Stimulated activated CD4-positive, alpha-beta T cell treated with anti-CD3 and anti-CD28 coated beads, Interleukin-4, amount 100 ng/mL, for 24 hours (primary cell): ENCODE data around the gene PNO1.
"Not testable (repeated sequence)": the region's sequence is repeated elsewhere in the genome, so short reads cannot be mapped to it uniquely, and the experiment has no call there.

Experiments used
- DNase-seq: peaks from one replicate; pipeline ENCODE4 v3.0.0-alpha.2; 2020

The PNO1 gene

GRCh38 chr2:68163641-68164040 is 6.0 kb downstream of the PNO1 start:
- DNase-seq, result no peak

GRCh38 chr2:68167186-68167585 is 9.5 kb downstream of the PNO1 start:
- no peak for DNase-seq

- no peak for DNase-seq
Measured at GRCh38 chr2:68169308-68169707, 11.6 kb downstream of the PNO1 start.

- no peak for DNase-seq
Measured at GRCh38 chr2:68171146-68171545, 13.5 kb downstream of the PNO1 start.

GRCh38 chr2:68171684-68172083 is 14.0 kb downstream of the PNO1 start:
- no peak for DNase-seq

- no peak for DNase-seq
Measured at GRCh38 chr2:68172521-68172920, 14.8 kb downstream of the PNO1 start.

- DNase-seq, result no peak
Measured at GRCh38 chr2:68172990-68173700, 15.5 kb downstream of the PNO1 start.

- DNase-seq, result not testable (repeated sequence)
Measured at GRCh38 chr2:68175210-68175609, 17.5 kb downstream of the PNO1 start.

GRCh38 chr2:68176657-68177056 is 19.0 kb downstream of the PNO1 start:
- DNase-seq, result no peak

GRCh38 chr2:68177541-68177940 is 19.9 kb downstream of the PNO1 start:
- DNase-seq, result no peak

- no peak for DNase-seq
Measured at GRCh38 chr2:68178432-68178831, 20.7 kb downstream of the PNO1 start.

- DNase-seq, result no peak
Measured at GRCh38 chr2:68178954-68179627, 21.4 kb downstream of the PNO1 start.

- DNase-seq, result no peak
Measured at GRCh38 chr2:68182902-68183301, 25.2 kb downstream of the PNO1 start.

- DNase-seq, result peak; percentile 68
Measured at GRCh38 chr2:68185541-68186164, 28.0 kb downstream of the PNO1 start.

GRCh38 chr2:68187329-68187728 is 29.6 kb downstream of the PNO1 start:
- DNase-seq, result no peak

- no peak for DNase-seq
Measured at GRCh38 chr2:68188831-68189230, 31.1 kb downstream of the PNO1 start.

- DNase-seq, result no peak
Measured at GRCh38 chr2:68189991-68190784, 32.5 kb downstream of the PNO1 start.

- no peak for DNase-seq
Measured at GRCh38 chr2:68190991-68191731, 33.5 kb downstream of the PNO1 start.

- no peak for DNase-seq
Measured at GRCh38 chr2:68193144-68193543, 35.5 kb downstream of the PNO1 start.

GRCh38 chr2:68193787-68194372 is 36.2 kb downstream of the PNO1 start:
- no peak for DNase-seq

- no peak for DNase-seq
Measured at GRCh38 chr2:68195096-68195495, 37.4 kb downstream of the PNO1 start.

- DNase-seq, result peak; percentile 59
Measured at GRCh38 chr2:68196120-68196716, 38.5 kb downstream of the PNO1 start.
